Measurements from ENCODE around the gene BEST1.
"Not testable (repeated sequence)": the region's sequence is repeated elsewhere in the genome, so short reads cannot be mapped to it uniquely, and the experiment has no call there.

Gene BEST1

GRCh38 chr11:61980783-61981541, 30.8 kb downstream of the BEST1 start:
- no peak for DNase-seq

- DNase-seq: no peak
Observed at GRCh38 chr11:61983419-61983818, 33.3 kb downstream of the BEST1 start.

- DNase-seq: no peak
Observed at GRCh38 chr11:61985869-61986268, 35.7 kb downstream of the BEST1 start.

- no peak for DNase-seq
Observed at GRCh38 chr11:61994981-61995380, 44.8 kb downstream of the BEST1 start.

DNA sequence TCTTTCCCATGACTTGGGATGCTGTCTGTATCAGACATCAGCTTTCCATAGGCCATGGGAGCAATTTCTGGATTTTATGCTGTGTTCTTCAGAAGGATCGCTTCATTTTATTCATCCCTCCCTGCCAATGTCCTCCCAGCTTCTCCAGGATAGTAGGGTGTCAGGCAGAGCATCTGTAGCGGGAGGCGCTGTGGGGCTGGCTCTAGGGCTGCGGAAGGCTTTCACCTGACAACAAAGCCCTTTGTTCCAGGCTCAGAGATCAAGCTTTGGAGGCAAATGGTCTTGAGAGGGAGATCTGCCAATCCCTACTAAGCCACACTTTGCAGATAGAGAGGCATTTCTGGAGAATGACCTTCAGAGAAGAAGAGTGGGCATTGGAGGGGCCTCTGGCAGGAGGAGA, 46.8 kb downstream of the BEST1 start:
- no peak for DNase-seq

DNA sequence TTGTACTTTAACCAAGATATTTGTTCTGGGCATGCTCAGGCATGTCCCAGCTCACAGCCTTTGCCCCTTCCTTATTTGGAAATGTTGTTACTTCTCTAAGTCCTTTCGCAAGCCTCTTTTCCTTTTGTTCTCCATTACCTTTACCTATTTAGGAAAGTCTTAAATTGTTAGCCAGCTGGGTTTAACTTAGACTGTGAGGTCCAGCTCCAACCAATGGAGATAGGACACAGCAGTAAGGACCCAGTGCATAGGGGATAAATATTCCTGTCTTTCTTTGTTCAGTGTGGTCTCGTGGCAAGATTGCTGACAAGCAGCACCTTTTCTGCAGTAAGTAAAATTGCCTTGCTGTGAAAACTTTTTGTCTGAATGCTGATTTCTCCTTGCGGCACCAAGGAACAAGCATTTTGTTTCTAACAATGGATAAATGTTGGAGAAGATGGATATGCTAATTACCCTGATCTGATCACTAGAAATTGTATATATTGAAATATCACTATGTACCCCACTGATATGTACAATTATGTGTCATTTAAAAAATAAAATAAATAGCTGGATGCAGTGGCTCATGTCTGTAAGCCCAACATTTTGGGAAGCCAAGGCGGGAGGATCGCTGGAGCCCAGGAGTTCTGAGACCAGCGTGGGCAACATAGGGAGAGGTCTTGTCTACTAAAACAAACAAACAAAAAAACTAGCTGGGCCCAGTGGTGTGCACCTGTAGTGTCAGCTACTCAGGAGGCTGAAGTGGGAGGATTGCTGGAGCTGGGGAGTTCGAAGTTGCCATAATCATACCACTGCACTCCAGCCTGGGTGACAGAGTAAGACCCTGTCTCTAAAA, 49.2 kb downstream of the BEST1 start:
- no peak for DNase-seq

GRCh38 chr11:62000539-62001446, 50.6 kb downstream of the BEST1 start:
- DNase-seq: no peak

DNA sequence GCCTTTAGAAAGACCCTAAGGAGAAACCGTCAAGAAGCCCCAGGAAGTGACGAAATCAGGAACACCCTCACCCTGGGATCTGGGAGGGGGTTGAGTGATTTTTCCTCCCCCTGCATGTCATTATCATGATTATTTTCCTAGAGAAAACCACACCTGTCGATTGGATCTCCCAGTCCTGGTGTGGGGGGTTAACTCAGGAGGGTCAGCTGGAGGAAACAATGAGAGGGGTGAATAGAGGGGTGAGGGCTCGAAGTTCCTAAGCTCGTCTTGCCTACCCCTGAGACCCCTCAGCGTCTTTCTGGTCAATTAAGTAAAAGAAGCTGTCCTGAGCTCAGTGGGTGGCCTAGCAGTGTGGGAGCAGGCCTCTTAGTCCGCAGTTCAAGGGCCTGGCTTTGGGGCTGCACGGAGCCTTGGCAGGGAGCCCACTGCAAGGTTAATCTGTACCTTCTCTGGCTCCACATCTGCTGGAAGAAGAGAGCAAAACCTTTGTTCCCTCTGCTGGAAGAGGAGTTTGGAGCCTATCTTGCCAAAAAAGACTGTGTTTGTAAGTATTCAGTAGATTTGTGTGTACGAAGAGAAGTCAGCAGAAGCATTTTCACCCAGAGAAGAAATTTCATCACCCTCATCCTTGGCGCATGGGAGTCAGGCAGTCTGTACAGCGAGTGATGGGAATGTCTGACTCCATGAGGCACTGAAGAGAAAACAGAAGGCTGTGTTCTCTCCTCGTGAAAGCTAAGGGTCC, 51.5 kb downstream of the BEST1 start:
- DNase-seq: no peak

DNA sequence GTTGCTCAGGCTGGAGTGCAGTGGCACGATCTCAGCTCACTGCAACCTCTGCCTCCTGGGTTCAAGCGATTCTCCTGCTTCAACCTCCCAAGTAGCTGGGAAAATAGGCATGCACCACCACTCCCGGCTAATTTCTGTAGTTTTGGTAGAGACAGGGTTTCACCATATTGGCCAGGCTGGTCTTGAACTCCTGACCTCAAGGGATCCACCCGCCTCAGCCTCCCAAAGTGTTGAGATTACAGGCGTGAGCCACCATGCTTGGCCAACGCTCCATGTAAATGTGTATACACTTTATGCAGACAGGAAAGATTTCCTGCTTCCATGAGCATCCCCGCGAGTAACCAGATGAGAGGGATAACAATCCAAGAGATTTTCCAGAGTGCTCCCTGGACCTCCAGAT, 52.1 kb downstream of the BEST1 start:
- not testable (repeated sequence) for DNase-seq

GRCh38 chr11:62004473-62004872, 54.3 kb downstream of the BEST1 start:
- DNase-seq: no peak

DNA sequence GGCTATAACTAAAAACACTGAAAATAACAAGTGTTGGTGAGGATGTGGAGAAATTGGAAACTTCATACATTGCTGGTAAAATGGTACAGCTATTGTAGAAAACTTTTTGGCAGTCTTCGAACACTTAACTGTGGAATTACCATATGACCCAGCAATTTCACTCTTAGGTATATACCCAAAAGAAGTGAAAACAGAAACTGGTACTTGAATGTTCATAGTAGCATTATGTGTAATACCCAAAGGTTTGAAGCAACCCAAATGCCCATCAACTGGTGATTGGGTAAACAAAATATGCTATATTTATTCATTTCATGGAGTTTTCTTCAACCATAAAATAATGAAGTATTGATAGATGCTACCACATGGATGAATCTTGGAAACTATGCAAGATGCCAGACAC, 58.0 kb downstream of the BEST1 start:
- DNase-seq: no peak

GRCh38 chr11:62010935-62011528, 60.9 kb downstream of the BEST1 start:
- DNase-seq: no peak

DNA sequence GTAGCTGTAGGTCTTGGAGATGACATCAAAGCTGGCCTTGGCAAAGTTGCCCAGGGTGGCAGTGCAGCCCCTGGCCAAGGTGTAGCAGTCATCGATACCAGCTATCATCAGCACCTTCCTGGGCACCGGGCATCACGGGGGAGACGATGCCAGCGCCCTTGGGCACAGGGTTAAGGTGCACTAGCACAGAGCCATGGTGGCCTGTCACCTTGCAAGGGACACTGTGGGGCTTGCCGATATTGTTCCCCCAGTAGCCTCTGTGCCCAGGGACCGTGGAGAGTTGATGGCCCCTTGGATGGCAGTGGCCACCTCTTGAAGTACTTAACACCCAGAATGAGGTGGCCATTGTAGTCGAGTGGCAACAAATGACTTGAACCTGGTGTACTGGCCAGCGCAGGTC, 61.7 kb downstream of the BEST1 start:
- DNase-seq: no peak

- no peak for DNase-seq
Observed at GRCh38 chr11:62012451-62012831, 62.3 kb downstream of the BEST1 start.

DNA sequence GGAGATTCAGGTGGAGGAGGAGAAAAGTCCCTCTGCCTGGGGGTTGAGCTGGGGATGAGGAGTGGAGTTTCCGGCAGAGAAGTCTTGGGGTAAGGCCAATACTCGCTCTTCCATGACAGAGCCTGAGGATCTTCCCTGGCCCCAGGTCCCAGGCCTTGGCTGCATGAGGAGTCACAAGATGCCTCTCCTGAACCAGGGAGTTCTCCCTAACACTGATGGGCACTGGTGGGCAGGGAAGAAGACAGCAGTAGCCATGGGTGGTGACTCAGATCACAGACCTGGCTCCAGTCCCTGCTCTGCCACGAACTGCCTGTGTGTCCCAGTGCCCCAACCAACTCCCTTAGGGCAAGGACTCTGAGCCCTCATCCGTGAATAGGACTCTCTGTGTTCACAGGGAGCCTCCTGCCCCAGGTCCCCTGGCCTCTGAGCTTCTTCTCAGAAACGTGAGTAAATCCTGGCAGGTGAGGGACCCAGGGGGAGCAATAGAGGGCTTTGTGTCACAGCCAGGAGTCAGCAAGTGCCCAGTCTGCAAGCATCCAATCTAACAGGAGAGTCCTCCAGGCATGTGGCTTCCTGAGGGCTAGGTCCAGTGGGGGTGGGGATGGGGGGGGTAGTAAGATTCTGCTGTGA, 62.8 kb downstream of the BEST1 start:
- DNase-seq: no peak
